Stimulated activated CD8-positive, alpha-beta memory T cell treated with anti-CD3 and anti-CD28 coated beads, Interleukin-7, amount 100 ng/mL, for 4 hours (primary cell): ENCODE results near the gene CPTP.
"Not testable (repeated sequence)": the region's sequence is repeated elsewhere in the genome, so short reads cannot be mapped to it uniquely, and the experiment has no call there.

Experiments used
- DNase-seq, 2 donors: peaks; one replicate each; pipeline ENCODE4 v3.0.0-alpha.2; 2020; ENCODE audit warnings: low read depth in 2 of 2

The CPTP gene

DNA sequence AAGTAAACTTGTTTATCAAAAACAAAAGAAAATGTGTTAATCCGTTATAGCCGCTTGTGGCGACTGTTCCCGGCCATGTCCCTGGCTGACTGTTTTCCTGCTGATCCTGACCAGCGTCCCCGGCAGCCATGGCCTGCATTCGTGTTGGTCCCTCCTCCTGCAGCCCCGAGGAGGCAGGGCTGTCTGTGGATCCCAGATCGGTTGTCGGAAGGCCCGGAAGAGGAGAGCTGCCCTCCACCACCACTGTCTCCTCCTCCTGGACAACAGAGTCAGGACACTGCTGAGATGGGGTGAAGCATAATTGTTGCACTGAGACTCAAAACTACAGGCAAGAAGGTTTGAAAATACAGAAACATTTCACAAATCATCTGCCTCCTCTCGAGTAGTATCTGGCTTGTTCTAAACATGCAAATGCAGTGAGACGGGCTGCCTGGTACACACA is 37.4 kb downstream of the CPTP start:
- DNase-seq: no peak

DNA sequence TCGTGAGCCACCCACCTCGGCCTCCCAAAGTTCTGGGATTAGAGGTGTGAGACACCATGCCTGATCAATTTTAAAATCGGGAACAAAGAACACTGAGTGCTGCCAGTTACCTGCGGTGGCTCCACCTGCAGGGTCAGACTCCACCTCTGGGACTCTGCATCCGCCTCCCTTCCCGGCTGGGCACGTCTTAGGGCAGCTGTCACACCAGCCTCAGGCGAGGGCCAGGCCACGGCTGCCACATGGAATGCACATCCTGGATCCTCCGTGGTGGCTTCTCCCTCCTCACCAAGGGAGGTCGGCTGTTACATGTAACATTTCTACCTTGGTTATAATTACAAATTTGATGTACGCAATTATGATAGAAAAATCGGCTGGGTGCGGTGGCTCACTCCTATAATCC is 39.7 kb downstream of the CPTP start:
- DNase-seq: no peak

DNA sequence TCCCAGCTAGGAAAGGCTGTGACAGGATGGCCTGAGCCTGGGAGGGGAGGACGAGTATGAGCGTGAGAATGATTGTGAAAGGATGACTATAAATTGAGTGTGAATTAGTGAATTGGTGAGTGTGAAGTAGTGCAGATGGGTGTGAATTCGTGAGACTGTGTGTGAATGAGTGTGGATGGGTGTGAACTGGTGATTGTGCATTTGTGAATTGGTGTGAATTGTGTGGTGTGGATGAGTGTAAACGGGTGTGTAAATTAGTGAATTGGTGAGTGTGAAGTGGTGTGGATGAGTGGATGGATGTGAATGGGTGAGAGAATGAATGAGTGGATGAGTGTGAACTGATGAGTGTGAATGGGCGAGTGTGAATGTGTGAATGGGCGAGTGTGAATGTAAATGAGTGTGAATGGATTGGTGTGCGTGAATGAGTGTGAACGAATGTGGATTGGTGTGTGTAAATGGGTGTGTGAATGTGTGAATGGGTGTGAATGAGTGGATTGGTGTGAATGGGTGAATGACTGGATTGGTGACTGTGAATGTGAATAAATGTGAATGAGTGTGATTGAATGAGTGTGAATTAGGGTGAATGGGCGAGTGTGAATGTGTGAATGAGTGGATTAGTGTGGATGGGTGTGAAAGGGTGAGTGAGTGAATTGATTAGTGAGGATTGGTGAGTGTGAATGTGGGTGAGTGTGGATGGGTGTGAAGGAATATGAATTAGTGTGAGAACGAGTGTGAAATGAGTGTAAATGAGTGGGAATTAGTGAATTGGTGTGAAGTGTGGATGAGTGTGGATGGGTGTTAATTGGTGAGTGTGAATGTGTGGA is 41.5 kb downstream of the CPTP start:
- no peak for DNase-seq

DNA sequence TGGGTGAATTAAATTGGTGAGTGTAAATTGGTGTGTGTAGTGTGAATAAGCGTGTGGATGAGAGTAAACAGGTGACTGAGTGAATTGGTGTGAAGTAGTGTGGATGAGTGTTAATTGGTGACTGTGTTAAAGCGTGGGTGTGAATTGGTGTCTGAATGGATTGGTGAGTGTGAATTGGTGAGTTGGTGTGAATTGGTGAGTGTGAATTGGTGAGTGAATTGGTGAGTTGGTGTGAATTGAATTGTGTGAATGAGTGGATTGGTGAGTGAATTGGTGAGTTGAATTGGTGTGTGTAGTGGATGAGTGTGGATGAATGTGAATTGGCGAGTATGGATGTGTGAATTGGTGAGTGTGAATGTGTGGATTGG is 42.1 kb downstream of the CPTP start:
- DNase-seq: no peak

DNA sequence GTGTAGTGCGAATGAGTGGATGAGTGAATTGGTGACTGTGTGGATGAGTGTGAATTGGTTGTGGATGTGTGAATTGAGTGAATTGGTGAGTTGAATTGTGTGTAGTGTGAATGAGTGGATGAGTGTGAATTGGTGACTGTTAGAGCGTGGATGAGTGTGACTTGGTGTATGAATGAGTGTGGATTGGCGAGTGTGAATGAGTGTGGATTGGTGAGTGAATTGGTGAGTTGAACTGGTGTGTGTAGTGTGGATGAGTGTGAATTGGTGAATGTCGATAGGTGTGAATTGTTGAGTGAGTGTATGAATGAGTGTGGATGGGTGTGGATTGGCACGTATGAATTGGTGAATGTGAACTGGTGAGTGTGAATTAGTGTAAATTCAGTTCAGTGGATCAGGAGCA is 42.7 kb downstream of the CPTP start:
- no peak for DNase-seq

DNA sequence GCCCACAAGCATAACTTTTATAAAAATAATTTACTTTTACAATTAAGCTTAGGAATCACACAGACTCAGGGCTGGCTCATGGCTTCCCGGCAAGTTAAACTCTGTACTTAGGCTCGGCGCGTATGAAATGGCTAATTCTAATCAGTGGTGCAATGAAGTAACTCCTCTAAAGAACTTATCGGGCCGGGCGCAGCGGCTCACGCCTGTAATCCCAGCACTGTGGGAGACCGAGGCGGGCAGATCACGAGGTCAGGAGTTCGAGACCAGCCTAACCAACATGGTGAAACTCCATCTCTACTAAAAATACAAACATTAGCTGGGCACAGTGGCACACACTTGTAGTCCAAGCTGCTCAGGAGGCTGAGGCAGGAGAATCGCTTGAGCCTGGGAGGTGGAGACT is 45.5 kb downstream of the CPTP start:
- DNase-seq: not testable (repeated sequence)

DNA sequence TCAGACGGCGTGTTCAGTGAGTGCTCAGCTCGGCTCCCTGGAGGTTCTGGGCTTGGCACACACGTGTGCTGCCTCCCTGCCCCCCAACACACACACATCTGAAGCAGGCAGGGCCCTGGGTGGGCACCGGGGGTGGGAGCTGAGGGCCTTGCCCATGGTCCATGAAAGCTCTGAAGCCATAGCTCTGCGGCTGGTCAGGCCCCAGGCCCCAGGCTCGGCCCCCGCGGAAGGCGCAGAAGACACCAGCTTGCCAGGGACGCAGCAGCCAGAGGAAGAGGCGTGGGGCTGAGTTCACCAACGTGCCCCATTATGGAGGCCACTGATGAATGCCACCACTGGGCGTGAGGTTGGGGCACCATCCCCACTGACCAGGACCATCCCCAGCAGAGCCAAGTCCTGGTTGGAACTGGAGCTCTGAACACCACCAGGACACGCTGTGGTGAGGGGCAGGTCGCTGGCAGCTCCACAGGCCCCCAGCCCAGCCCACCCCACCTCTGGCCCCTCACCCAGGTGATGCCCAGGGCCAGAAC is 46.2 kb downstream of the CPTP start:
- no peak for DNase-seq

DNA sequence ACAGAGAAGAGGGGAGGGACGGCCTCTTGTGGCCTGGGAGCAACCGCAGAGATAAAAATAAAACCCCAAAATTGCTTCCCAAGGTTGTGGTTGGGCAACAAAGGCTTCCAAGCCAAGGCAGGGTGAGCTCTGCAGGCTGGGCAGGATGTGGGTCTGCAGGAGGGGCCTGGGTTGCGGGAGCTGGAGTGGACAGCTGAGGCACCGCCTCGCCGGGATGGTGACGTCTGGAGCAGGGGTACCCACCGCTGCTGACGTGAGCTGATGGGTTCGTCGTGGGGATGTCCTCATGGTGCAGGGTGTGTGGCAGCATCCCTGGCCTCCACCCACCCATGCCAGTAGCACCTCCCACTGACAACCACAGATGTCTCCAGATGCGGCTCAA is 46.8 kb downstream of the CPTP start:
- DNase-seq: peak; percentile 39 to 43

DNA sequence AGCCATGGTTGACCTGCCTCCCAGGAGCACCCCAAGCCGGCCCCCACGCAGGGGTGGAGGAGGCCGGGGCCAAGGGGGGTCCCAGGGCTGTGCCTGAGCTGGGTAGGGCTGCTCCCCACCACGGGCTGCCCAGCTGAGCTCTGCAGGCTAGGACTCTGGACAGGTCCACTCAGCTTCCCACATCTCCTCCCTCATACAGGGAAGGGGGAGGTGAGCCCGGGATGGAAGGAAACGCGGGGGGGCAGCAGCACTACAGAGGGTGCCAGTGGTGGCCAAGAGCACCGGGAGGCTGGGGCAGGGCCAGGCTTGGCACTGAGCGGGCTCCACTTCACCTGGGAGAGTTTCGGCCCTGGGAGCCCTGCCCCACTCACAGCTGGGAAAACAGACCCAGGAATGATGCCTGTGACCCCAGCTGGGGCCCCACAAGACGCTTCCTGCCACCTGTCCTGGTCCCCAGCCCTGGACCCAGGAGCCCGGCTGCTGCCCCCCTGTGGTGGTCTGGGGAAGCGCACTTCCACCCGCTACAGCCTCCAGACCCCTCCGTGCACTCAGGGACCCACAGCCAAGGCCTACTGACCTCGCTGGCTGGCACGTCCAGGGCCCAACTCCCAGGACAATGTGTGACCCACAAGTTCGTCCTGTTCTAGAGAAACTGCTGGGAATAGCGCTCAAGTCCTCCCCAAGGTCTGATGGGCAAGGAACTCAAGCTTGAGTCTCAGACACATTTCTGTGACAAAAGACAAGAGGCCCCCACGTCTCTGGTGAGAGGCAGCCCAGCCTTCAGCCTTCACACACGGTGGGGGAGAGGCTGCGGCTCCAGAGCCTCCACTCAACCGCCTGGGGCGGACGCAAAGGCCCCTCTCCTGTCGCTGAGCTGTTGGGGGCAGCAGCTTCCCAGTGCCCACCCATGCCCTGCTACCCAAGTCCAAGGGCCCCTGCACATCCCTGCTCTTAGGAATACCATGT is 47.4 kb downstream of the CPTP start:
- peak; percentile 47 to 60 for DNase-seq

DNA sequence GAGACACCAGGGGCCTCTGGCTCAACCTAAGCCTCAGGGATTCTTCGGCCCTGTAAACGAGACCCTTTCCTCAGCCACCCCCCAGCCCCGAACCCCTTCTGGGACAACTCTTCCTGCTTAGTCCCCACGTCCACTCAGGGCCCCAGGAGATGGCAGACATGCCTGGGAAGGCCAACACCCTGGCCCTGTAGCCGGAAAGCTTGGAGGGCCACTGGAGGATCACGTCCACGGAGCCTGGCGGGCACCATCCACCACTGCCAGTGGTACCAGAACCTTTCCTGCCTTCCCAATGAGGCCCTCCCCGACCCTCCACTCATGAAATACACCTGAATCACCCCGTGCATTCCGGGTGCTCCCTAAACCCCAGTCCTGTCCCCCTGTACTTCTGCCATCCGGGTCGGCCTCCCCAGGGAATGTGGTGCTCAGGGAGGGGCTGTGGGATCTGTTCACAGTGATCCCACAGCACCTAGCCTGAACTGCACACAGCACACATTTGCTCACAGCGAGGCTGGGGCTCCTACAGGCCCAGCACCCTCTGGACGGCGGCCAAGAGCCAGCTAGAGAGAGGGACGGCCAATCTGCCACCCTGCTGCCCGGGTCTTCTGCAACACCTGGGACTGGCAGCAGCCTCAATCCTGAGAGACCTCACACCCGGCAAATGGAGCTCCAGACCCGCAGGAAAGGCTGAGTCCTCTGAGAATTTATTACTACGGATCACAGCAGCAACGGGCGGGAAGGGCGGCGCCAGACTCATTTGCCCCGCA is 48.6 kb downstream of the CPTP start:
- DNase-seq: no peak

DNA sequence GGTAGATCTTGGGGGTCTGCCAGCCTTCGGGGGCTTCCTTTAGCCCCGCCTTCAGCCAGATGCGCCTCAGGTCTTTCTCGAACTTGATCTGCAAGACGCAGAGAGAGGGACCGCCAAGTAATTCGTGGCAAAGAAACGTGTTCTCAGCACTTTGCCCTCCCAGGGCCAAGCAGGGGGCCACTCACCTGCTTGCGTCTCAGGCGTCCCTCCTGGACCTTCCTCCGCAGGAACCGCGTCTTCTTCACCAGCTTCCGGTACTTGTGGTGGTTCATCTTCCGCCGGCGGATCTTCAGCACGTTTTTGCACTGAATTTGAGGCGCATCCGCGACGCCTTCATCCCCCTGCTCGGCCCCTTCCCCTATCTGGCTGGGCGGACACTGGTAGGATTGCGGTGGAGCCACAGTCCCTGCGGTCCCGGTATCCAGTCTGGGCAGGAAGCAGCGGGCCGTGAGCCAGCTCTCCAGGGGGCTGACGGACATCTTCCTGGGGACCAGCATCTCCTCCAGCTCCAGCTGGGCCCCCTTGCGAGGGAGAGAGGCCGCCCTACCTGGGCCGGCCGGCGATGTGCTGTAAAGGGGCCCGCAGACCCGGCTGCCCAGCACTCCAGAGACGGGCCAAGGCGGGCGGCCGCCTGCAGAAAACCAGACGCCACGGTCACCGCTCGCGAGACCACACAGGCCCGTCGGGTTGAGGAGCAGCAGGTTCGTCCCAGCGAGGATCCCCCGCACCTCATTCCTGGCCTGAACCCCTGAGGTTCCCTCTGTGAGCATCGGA is 49.4 kb downstream of the CPTP start:
- DNase-seq: no peak

DNA sequence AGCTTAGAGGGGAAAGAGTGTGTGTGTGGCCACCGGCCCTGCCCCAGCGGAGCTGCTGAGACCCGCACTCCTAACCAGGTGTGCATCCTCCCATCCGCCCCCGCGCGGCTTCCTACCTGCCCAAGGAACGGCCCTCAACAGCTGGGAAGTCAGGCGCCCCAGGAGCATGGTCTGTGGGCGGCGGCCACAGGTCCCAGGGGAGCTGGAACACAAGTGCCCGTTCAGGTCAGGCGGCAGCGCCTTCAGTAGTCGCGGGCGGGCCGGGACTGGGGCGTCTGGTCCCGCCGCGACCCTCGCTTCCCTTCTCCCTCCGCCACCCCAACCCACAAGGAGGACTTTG is 50.0 kb downstream of the CPTP start:
- no peak for DNase-seq

DNA sequence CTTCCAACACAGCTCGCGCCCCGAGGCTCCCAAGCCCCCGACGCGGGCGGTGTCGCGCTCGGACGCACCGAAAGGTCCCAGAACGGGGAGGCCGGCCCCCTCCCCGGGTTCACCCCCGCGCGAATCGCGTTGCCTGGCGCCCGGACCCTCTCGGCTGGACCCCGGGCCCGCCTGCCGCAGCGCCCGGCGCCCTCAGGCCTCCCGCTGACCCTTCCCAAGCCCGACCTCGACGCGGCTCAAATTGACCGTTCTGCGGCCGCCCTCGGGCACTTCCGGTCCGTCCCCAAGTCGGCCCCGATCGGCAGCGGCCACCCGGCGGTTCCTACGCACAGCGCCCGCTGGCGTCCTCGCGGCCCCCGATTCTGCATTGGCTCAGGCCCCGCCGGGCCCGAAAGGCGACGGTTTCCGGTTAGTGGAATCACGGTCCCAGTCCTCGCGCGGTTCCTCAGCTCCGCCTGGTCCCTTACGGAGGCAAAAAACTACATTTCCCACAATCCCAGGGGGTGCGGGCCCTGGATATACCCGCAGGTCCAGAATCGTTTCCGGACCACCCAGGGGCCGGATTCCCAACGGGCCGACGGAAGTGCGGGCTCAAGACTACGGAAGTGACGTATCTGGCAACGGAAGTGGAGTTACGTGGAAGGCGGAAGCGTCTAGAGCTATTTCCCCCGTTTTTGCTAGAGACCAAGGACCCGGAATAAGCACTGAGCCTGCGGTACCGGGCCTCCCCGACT is 50.5 kb downstream of the CPTP start, which contains the start of gene AURKAIP1:
Gene AURKAIP1 (minus strand): TSS at position 279 of the 734 bp plus-strand sequence. CDS start 451 bp downstream, outside the sequence.
- peak; percentile 93 to 94 for DNase-seq

DNA sequence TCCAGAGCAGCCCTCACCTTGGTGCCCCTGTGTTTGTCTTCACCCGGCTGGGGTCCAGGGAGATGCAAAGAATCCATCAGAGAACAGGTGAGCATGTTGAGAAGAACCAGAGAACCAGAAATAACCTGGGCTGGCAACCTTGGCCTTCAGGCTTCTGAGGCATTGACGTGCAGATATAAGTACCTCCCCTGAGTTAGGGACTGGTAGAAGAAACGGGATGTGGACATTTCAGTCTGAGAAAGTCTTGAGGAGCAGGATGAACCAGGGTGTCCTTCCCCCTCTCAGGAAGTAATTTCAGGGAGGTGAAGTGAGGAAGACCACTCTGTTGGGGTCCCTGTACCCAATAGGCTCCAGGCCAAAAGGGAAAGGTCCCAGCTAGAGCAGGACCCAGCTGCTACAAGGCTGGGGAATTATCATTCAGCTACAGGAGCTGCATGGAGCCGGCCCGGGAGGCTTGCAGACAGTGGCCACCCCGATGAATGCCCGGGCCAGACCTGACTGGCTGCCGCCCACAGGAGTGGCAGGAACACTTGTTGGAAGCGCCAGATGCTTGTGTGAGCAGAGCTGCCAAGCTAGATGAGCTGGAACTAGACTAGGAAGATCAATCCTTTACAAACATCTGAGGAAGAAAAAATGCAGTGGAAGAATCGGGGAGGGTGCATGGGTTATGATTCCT is 52.1 kb downstream of the CPTP start:
- DNase-seq: no peak

DNA sequence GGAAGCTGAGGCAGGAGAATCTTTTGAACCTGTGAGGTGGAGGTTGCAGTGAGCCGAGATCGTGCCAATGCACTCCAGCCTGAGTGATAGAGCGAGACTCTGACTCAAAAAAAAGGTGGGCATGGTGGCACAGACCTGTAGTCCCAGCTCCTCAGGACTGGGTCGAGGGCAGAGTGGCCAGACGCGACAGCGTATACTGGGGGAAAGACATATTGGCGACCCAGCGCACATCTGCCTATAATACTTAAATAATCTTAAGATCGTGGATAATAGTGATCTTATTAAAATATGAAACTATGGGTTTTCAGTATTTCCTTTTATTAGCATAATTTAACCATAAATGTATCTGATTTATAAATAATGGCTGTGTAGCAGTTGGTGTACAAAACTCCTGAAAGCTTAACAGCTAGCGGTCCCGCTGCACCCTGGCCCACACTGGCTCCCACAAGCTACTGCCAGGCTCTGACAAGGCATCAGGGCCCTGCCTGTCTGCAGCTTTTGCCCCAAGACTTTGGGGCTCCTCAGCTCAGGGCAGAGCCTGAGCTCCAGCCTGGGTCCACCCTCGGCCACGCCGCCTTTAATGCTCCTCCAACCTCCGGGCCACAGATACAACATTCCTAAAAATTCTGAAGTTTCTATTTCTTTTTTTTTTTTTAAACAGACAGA is 53.1 kb downstream of the CPTP start:
- no peak for DNase-seq
